AG04450 (cell line): ENCODE results near the gene PSAP. TPM values are rescaled to one million over a fixed set of nuclear protein-coding genes. Genes with fewer than 3 reads are reported as not detected.
"Not testable (repeated sequence)": the region's sequence is repeated elsewhere in the genome, so short reads cannot be mapped to it uniquely, and the experiment has no call there.

Experiments
- CTCF ChIA-PET: fragments of 300-600, 350-600 bp; formaldehyde crosslinking; extraction: SDS; loops from one replicate; lab custom pipeline; 2022; ENCODE audit warnings: antibody characterized with exemption, inconsistent platforms; lab: Charles Lee
- POLR2A ChIA-PET: fragments of 350-600 bp; formaldehyde crosslinking; extraction: SDS; loops from one replicate; lab custom pipeline; 2021; ENCODE audit warnings: antibody characterized with exemption, inconsistent platforms; lab: Yijun Ruan, JAX
- DNase-seq: peaks from one replicate; pipeline ENCODE4 v3.0.0-alpha.2; 2011; ENCODE audit warnings: low read depth, low spot score
- H3K27ac ChIP-seq: one replicate; pipeline ENCODE4 v1.5.1; 2012; ENCODE audit warnings: low read depth, low read length, control low read depth
- H3K27me3 ChIP-seq: one replicate; pipeline ENCODE4 v1.6.0; 2012; ENCODE audit warnings: low read length; ENCODE audit not compliant: control insufficient read depth, insufficient read depth
- H3K4me3 ChIP-seq: 2 replicates; pipeline ENCODE4 v1.5.1; 2011; ENCODE audit warnings: mild to moderate bottlenecking, low read depth, low read length, control low read depth
- H3K9me3 ChIP-seq: 2 replicates; pipeline ENCODE4 v1.5.1; 2012; ENCODE audit warnings: low read length; ENCODE audit not compliant: control insufficient read depth, insufficient read depth
- polyA plus RNA-seq: library from polyadenylated mRNA; depleted of rRNA; stranded (reverse); fragments of >200 nt; gene quantifications from 2 replicates; pipeline ENCODE4 v1.2.3, GENCODE V29; 2011
- TF ChIP-seq, protein P1 (sequence below): IDR thresholded peaks from 2 replicates; pipeline ENCODE4 v1.5.1; 2011; ENCODE audit warnings: low read depth, low read length, control low read depth, inconsistent platforms

The PSAP gene
- polyA plus RNA-seq, 1 experiment: 1,594 TPM

DNA sequence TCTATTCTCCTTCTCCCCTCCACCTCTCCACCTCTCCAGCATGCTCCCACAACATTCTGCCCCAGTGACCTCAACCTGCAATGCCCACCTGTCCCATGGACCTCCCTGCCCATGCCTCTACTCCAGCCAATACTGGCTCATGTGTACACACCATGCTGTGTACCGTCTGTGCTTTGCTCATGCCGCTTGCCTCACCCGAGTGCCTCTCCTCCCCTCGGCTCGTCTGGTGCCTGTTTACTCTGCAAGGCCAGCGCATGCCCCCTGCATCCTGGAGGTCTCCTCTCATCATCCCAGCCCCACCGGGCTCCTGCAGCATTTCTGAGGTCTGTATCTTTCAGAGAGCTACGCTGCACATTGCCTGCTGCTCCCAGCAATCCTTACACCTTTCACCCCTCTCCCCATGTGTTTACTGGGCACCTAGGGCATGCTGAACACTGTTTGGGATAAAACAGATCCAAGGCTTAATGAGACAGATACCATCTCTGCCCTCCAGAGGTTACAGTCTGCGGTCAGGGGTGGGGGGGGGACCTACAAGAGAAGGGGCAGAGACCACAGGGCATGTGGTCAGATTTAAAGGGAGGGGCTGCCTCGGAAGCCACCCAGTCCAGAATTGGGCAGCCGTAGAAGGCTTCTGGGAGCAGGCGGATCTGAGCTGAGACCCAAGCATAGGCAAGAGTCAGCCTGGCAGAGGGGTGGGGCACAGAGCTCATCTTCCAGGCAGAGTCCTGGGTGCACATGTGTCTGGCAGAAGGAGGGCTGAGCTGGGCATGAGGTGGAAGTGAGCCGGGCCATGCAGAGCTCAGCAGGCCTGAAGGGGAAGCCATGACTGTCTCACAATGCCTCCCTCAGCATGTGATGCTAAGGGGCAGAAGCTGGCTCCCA lies 29.6 kb upstream of the PSAP start:
- TF ChIP-seq, protein P1, sequence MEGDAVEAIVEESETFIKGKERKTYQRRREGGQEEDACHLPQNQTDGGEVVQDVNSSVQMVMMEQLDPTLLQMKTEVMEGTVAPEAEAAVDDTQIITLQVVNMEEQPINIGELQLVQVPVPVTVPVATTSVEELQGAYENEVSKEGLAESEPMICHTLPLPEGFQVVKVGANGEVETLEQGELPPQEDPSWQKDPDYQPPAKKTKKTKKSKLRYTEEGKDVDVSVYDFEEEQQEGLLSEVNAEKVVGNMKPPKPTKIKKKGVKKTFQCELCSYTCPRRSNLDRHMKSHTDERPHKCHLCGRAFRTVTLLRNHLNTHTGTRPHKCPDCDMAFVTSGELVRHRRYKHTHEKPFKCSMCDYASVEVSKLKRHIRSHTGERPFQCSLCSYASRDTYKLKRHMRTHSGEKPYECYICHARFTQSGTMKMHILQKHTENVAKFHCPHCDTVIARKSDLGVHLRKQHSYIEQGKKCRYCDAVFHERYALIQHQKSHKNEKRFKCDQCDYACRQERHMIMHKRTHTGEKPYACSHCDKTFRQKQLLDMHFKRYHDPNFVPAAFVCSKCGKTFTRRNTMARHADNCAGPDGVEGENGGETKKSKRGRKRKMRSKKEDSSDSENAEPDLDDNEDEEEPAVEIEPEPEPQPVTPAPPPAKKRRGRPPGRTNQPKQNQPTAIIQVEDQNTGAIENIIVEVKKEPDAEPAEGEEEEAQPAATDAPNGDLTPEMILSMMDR: no peak
- ChIA-PET CTCF (interaction anchor here (1.4 kb wide), 1 partner anchor 16 kb away, joined by 6 read pairs; no protein-coding TSS in a partner anchor), POLR2A (no interaction called here)
- Histone ChIP-seq H3K27ac (no peak overlapping the region), H3K9me3 (peaks cover 5% of the 10 kb centered on the region; the same call in 1 of the 2 replicates), H3K27me3 (peaks cover 38% of the 10 kb centered on the region), H3K4me3 (no peak overlapping the region)
- DNase-seq: no peak

DNA sequence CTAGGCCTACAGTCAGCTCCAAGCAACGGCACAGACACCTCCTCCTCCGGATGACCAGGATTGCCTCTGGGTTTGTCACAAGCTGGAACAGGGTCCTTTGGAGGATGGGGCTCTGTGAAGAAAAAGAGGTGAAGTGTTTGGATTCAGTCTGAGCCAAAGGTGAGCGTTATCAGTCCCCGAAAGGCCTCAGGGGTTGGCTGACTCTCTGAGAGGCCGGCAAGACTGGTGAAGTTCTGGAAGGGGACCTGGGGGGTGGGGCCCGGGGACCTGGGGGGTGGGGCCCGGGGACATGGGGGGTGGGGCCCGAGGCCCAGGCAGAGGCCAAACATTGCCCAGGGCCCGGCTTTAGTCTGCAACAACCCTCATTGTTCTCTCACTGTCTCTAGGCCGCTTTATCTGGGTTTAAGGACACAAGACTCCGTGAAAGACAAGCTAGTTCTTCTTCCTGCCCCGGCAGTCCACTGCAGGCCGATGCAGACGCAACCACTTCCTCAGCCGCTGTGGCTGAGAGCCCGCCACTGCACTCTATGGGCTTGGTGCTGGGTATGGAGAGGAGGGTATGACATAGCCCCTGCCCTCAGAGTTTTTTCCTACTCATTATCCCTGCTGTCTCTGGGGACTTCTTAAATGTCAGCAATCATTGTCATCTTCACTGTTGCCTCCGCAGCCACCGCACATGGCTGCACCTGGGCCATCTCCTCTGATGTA lies 27.4 kb upstream of the PSAP start:
- Histone ChIP-seq H3K9me3 (peaks cover 5% of the 10 kb centered on the region; the same call in 1 of the 2 replicates), H3K4me3 (no peak overlapping the region), H3K27me3 (peaks cover 41% of the 10 kb centered on the region), H3K27ac (no peak overlapping the region)
- TF ChIP-seq, protein P1: no peak
- POLR2A ChIA-PET: no interaction called here
- CTCF ChIA-PET: interaction anchor here (0.6 to 0.9 kb wide), 2 partner anchors 18 kb away, joined by 3 read pairs; no protein-coding TSS in a partner anchor
- DNase-seq: no peak

DNA sequence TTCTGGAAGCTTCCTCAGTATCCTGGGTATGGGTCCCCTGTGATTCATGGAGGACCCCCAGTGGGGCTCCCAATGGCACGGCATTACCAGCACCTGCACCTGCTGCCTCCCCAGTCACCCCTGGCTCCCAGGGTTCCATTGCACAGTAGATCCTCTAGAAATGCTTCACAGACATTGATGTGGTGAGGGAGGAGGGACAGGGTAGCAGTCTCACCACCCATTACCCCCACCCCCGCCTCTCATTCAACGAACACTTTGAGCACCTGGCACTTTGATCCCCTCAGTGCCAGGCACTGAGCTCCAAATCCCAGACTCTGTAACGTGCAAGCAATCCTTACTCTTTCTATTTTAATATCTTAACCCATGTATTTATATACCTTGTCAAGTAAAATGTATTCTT lies 26.8 kb upstream of the PSAP start:
- TF ChIP-seq, protein P1: no peak
- peaks cover 44% of the 10 kb centered on the region for H3K27me3 ChIP-seq
- no peak for DNase-seq
- ChIA-PET CTCF (interaction anchor here (0.9 kb wide), 1 partner anchor 19 kb away, joined by 3 read pairs; no protein-coding TSS in a partner anchor), POLR2A (no interaction called here)
- H3K9me3 ChIP-seq: peaks cover 5% of the 10 kb centered on the region; the same call in 1 of the 2 replicates
- H3K27ac ChIP-seq: no peak overlapping the region
- no peak overlapping the region for H3K4me3 ChIP-seq

DNA sequence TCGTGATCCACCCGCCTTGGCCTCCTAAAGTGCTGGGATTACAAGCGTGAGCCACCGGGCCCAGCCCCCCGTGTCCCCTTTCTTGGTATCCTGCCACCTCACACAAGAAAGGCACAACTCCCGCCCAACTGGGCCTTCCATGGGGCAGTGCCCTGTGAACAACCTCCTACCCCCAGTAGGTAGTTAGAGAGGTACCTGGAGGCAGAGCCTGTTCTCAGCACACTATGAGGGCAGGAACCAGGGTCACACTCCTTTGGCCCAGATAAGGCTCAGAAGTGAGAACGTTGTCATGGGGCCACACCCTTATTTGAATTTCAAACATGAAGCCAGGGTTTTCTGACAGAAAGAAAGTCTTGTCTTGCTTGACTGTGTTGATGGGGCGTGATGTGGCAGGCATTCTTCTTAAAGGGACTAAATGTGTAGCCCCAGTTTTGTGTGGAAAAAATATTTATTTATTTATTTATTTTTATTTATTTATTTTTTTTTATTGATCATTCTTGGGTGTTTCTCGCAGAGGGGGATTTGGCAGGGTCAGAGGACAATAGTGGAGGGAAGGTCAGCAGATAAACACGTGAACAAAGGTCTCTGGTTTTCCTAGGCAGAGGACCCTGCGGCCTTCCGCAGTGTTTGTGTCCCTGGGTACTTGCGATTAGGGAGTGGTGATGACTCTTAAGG lies 23.8 kb upstream of the PSAP start:
- POLR2A ChIA-PET, DNase-seq, H3K27ac ChIP-seq, H3K9me3 ChIP-seq, H3K4me3 ChIP-seq: not testable (repeated sequence)
- H3K27me3 ChIP-seq: peaks cover 35% of the 10 kb centered on the region
- CTCF ChIA-PET: interaction anchor here (1.7 kb wide), 1 partner anchor 22 kb away, joined by 6 read pairs; no protein-coding TSS in a partner anchor

DNA sequence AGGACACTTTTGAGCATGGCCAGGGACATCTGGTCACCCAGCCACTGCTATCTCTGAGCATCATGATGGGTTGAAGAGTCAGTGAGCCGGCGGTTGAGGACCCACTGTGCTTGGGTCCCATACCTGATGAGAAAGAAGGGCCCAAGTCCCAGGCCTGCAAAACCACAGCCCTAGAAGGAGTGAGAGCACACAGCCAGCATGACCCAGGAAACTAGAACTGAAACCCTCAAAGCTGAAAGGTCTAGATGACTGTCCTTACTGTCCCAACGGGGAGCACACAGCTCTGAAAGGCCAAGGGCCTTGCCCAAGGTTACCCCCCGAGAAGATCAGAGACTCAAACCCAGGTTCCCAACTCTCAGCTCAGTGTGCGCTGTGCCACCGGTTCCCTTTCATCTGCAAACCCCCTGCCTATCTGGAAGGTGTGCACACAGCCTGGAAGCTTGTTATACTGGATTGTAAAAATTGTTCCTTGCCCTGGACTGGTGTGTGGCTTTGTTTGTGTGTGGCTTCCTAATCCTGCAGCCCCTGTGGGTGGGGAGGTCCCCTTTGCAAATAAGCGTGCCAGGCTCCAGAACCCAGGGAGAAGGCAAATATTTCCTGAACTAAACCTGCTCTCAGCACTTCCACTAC lies 22.6 kb upstream of the PSAP start:
- POLR2A ChIA-PET: no interaction called here
- no peak for DNase-seq
- CTCF ChIA-PET: interaction anchor here (0.6 to 1.7 kb wide), 2 partner anchors 23 to 1106 kb away, joined by 3 to 6 read pairs; no protein-coding TSS in a partner anchor
- Histone ChIP-seq H3K27me3 (peaks cover 28% of the 10 kb centered on the region), H3K4me3 (no peak overlapping the region), H3K9me3 (peaks cover 5% of the 10 kb centered on the region; the same call in 1 of the 2 replicates), H3K27ac (no peak overlapping the region)
- TF ChIP-seq, protein P1: no peak

DNA sequence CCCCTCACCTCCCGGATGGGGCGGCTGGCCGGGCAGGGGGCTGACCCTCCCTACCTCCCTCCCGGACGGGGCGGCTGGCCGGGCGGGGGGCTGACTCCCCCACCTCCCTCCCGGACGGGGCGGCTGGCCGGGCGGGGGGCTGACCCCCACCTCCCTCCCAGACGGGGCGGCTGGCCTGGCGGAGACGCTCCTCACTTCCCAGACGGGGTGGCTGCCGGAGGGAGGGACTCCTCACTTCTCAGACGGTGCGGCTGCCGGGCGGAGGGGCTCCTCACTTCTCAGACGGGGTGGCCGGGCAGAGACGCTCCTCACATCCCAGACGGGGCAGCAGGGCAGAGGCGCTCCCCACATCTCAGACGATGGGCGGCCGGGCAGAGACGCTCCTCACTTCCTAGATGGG lies 18.6 kb upstream of the PSAP start:
- H3K27me3 ChIP-seq, CTCF ChIA-PET, H3K27ac ChIP-seq, H3K4me3 ChIP-seq, H3K9me3 ChIP-seq, DNase-seq: not testable (repeated sequence)
- POLR2A ChIA-PET: interaction anchor here (0.6 kb wide), 1 partner anchor 272 kb away, joined by 4 read pairs; no protein-coding TSS in a partner anchor
